ENCODE data around the gene ALDH9A1. TPM values are rescaled to one million over a fixed set of nuclear protein-coding genes. Genes with fewer than 3 reads are reported as not detected.
A peak's percentile ranks its signal among the peaks of the same experiment; 100 is the strongest.
"Not testable (repeated sequence)": the region's sequence is repeated elsewhere in the genome, so short reads cannot be mapped to it uniquely, and the experiment has no call there.

ALDH9A1 gene
- polyA plus RNA-seq, 6 donors from 2014 or later, result 84.5 to 134 (median 112) TPM

DNA sequence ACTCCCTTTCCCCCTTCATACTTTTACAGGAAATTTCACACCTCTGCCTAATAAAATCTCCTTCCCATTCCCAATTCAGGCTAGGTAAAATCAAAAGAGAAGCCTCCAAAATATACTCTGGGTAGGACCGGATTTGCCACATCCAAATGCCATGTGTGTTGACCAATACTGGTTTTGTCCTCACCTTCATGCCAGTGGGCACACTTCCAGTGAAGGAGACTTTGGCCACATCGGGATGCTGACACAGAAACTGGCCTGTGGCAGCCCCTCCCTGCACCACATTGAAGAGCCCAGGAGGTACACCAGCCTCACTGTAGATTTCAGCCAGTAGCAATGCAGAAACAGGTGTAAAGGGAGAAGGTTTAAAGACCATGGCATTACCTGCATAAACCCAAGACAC, 18.1 kb downstream of the ALDH9A1 start:
- ATAC-seq (ENCODE audit: low read depth in 2 of 2), result no peak
- Mint-ChIP-seq H3K27me3 (no peaks in the 10 kb centered on the region), H3K4me1 (peaks cover 5 to 18% (median 18%) of the 10 kb centered on the region in 3 donors), H3K9me3 (no peaks in the 10 kb centered on the region), H3K36me3 (peaks cover 43 to 52% of the 10 kb centered on the region in 2 donors), H3K4me3 (no peak overlapping the region), H3K27ac (peak overlapping the region in 2 of 6 donors; percentile 51 to 72)
- no peak for DNase-seq

DNA sequence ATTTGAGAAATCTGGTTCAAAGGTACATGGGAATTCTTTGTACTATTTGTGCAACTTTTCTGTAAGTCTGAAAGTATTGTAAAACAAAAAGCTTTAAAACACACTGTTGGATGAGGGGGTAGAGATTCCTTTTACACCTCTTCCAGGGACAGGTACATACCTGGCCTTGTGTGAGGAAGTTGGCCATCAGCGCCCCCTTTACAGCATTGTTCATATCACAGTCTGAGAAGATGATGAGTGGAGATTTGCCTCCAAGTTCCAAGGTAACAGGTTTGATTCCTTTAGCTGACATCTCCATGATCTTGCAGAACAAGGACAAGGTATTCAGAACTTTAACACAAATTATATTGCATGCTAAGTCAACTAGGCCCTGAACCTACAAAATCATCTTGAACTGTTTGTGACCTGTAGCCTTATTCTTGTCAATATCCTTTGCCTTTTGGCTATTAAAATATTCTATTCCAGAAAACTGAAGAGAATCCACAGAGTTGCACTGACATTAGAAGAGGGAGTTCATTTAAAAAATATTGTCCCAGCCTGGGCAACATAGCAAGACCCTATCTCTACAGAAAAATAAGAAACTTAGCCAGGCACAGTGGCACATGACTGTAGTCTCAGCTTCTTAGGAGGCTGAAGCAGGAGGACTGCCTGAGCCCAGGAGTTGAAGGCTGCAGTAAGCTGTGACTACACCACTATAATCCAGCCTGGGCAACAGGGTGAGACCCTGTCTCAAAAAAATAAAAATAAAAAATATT, 18.9 kb downstream of the ALDH9A1 start:
- H3K4me3 Mint-ChIP-seq, result no peak overlapping the region
- no peaks in the 10 kb centered on the region for H3K27me3 Mint-ChIP-seq
- no peaks in the 10 kb centered on the region for H3K9me3 Mint-ChIP-seq
- peaks cover 47 to 53% of the 10 kb centered on the region in 2 donors for H3K36me3 Mint-ChIP-seq
- peaks cover under 1 to 14% (median 13%) of the 10 kb centered on the region in 3 donors for H3K4me1 Mint-ChIP-seq
- ATAC-seq (ENCODE audit: low read depth in 2 of 2) (no peak), DNase-seq (no peak)
- H3K27ac Mint-ChIP-seq, result peak overlapping the region in 1 of 6 donors; percentile 6

DNA sequence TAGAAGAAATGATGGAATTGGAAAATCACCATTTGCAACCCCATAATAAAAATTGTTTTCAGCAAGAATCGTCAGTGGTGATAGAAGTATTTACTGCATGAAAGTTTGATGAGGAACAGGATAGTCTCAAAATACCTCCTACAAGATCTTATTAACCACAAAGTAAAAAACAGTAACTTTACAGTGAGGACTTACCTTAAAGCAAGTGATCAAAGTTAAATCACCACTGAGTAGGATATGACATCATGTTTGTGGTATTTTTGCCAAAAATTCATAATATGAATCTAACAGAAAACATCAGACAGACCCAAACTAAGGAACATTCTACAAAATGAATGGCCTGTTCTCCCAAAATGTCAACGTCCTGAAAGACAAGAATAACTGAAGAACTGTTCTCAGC, 19.9 kb downstream of the ALDH9A1 start:
- H3K27me3 Mint-ChIP-seq, result no peaks in the 10 kb centered on the region
- no peak for DNase-seq
- H3K4me1 Mint-ChIP-seq, result peaks cover 0 to 12% (median 4%) of the 10 kb centered on the region in 3 donors
- H3K36me3 Mint-ChIP-seq, result peaks cover 47 to 53% of the 10 kb centered on the region in 2 donors
- no peaks in the 10 kb centered on the region for H3K9me3 Mint-ChIP-seq
- H3K4me3 Mint-ChIP-seq, result no peak overlapping the region
- ATAC-seq (ENCODE audit: low read depth in 2 of 2), result no peak
- H3K27ac Mint-ChIP-seq, result peak overlapping the region in 2 of 6 donors; percentile 46 to 52

DNA sequence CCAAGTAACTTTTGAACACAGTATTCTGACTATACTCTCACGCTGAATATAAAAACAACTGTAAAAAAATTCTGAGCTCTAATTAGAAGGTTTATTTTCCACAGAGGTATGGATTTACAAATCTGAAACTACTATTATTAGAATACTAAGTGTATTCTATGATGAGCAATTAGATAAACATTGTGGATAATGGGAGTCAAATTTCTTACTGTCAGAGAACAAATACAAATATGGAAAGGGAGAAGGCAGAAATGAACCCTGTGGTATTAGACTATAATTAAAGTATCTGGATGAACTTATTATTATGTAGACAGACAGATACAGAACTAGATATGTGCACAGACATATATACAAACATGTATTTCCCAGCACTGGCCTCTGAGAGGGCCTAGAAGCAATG, 22.6 kb downstream of the ALDH9A1 start:
- Mint-ChIP-seq H3K27me3 (no peaks in the 10 kb centered on the region), H3K4me1 (peaks cover 5 to 13% (median 11%) of the 10 kb centered on the region in 3 donors), H3K36me3 (peaks cover 49 to 62% of the 10 kb centered on the region in 2 donors), H3K9me3 (peaks cover 0 to 3% (median 0%) of the 10 kb centered on the region in 7 donors), H3K27ac (peak overlapping the region in 2 of 6 donors; percentile 11 to 75), H3K4me3 (no peak overlapping the region)
- DNase-seq (no peak), ATAC-seq (ENCODE audit: low read depth in 2 of 2) (no peak)

DNA sequence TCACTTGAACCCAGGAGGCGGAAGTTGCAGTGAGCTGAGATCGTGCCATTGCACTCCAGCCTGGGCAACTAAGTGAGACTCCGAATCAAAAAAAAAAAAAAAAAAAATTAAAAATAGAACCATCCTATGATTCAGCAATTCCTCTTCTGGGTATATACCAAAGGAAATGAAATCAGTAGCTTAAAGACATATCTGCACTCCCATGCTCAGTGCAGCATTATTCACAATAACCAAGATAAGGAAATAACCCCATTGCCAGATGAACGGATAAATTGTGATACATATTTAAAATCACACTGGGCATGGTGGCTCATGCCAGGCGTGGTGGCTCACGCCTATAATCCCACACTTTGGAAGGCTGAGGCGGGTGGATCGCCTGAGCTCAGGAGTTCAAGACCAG, 23.8 kb downstream of the ALDH9A1 start:
- no peak overlapping the region for H3K4me3 Mint-ChIP-seq
- peaks cover 5 to 13% (median 11%) of the 10 kb centered on the region in 3 donors for H3K4me1 Mint-ChIP-seq
- H3K36me3 Mint-ChIP-seq, result peaks cover 40 to 61% of the 10 kb centered on the region in 2 donors
- DNase-seq, result no peak
- H3K9me3 Mint-ChIP-seq, result peaks cover 0 to 3% (median 0%) of the 10 kb centered on the region in 7 donors
- H3K27ac Mint-ChIP-seq, result peak overlapping the region in 1 of 6 donors; percentile 9
- H3K27me3 Mint-ChIP-seq, result no peaks in the 10 kb centered on the region
- ATAC-seq (ENCODE audit: low read depth in 2 of 2), result no peak

DNA sequence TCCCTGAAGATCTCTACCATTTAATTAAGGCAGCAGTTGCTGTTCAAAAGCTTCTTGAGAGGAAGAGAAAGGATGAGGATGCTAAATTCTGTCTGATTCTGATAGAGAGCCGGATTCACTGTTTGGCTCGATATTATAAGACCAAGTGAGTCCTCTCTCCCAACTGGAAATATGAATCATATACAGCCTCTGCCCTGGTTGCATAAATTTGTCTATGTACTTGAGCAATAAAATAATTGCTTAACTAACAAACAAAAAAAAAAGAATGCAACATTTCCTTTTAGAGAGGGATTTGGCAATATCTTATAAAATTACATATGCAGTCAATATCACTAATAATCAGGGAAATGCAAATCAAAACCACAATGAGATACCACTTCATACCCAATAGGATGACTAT, 26.8 kb downstream of the ALDH9A1 start:
- Mint-ChIP-seq H3K27ac (peak overlapping the region in 1 of 6 donors; percentile 18), H3K4me3 (no peak overlapping the region), H3K9me3 (peaks cover 0 to 3% (median 0%) of the 10 kb centered on the region in 7 donors), H3K27me3 (no peaks in the 10 kb centered on the region), H3K36me3 (peaks cover 50 to 64% of the 10 kb centered on the region in 2 donors), H3K4me1 (peaks cover 5 to 13% (median 11%) of the 10 kb centered on the region in 3 donors)
- ATAC-seq (ENCODE audit: low read depth in 2 of 2) (no peak), DNase-seq (no peak)

DNA sequence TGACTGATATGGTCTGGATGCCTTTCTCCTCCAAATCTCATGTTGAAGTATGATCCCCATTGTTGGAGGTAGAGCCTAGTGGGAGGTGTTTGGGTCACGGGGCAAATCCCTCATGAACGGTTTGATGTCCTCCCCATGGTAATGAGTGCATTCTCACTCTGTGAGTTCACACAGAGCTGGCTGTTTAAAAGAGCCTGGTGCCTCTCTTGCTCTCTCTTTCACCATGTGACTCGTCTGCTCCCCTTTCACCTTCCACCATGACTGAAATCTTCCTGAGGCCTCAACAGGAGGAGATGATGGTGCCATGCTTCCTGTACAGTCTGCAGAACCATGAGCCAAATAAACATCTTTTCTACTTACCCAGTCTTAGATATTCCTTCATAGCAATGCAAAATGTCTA, 30.2 kb downstream of the ALDH9A1 start:
- H3K4me1 Mint-ChIP-seq, result peaks cover 2 to 8% (median 5%) of the 10 kb centered on the region in 3 donors
- H3K27ac Mint-ChIP-seq, result no peak overlapping the region
- H3K4me3 Mint-ChIP-seq, result no peak overlapping the region
- DNase-seq (no peak), ATAC-seq (ENCODE audit: low read depth in 2 of 2) (no peak)
- H3K9me3 Mint-ChIP-seq, result peaks cover 0 to 3% (median 0%) of the 10 kb centered on the region in 7 donors
- no peaks in the 10 kb centered on the region for H3K27me3 Mint-ChIP-seq
- peaks cover 50 to 64% of the 10 kb centered on the region in 2 donors for H3K36me3 Mint-ChIP-seq

DNA sequence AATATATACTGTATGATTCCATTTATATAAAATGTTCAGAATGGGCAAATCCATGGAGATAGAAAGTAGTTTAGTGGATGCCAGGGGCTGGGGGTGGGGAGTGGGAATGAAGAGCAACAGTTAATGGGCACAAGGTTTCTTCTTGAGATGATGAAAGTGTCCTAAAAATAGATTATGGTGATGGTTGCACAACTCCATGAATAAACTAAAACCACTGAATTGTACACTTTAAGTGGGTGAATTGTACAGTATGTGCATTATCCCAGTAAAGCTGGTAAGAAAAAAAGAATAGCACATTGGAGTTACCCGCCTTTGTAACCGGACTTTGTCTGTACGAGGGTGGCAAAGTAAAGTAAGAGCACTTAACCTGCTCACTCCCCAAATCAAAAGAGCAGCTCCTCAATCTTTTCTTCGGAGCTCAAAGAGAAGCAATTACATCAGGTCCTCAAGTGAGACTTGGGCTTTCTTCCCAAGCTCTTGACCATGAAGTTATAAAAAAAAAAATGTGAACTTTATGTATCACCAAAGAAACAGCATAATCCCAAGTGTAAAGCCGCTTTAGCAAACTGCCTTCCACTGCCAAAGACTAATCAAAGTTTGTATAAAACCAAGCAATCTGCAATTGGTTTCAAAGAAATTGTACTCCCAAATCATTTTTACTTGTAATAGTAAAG, 32.1 kb downstream of the ALDH9A1 start:
- Mint-ChIP-seq H3K4me1 (peaks cover 0 to 4% (median 0%) of the 10 kb centered on the region in 3 donors), H3K36me3 (peaks cover 31 to 52% of the 10 kb centered on the region in 2 donors), H3K27me3 (no peaks in the 10 kb centered on the region), H3K9me3 (no peaks in the 10 kb centered on the region), H3K4me3 (no peak overlapping the region), H3K27ac (no peak overlapping the region)
- DNase-seq (no peak), ATAC-seq (ENCODE audit: low read depth in 2 of 2) (no peak)

DNA sequence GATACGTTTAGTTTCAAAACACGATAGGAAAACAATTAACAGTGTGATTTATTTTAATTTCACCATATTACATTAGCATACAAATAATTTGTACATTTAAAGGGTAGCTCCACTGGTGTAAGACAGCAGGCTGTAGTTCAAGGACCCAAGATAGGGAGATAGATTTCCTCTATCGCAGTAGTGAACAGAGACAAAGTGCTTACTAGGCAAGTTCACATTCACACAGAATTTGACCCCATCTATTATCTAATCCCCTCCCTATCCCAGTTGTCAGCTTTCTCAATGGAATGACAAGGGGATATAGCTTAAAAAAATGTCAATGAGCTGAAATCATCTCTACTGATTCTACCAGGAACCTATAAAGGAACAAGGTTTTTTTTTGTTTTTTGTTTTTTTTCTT, 36.2 kb downstream of the ALDH9A1 start:
- no peaks in the 10 kb centered on the region for H3K9me3 Mint-ChIP-seq
- ATAC-seq (ENCODE audit: low read depth in 2 of 2), result no peak
- peaks cover 0 to 4% (median 0%) of the 10 kb centered on the region in 3 donors for H3K4me1 Mint-ChIP-seq
- H3K36me3 Mint-ChIP-seq, result peaks cover 19 to 34% of the 10 kb centered on the region in 2 donors
- H3K4me3 Mint-ChIP-seq, result no peak overlapping the region
- no peak for DNase-seq
- H3K27ac Mint-ChIP-seq, result peak overlapping the region in 2 of 6 donors; percentile 3 to 12
- H3K27me3 Mint-ChIP-seq, result no peaks in the 10 kb centered on the region

DNA sequence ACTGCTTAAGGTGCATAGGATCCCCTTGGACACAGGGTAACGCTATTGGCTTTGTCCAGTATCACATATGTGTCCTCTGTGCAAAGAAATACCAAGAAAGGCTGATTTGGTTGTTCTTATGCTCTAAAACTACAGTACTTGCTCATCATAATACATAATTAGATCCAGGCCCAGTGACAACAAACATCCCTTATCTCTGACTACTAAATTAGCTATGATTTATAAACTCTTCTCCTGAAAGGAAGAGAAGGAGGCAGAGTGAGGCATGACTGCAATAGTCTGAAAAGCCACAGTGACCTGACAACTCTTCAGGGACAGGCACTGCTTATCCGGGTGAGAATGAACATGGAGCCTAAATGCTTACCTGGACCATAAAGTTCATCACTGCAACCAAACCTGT, 36.7 kb downstream of the ALDH9A1 start:
- H3K4me3 Mint-ChIP-seq, result no peak overlapping the region

DNA sequence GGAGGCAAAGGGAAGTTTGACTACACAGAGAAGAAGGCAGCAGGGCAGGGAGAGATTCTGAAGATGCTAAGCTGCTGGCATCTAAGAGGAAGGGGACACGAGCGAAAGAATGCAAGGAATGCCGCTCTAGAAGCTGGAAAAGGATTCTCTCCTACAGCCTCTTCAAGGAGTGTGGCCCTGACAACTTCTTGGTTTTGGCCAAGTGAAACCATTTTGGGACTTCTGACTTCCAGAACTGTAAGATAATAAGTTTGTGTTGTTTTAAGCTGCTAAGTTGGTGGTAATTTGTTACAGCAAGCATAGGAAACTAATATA, 38.8 kb downstream of the ALDH9A1 start:
- no peaks in the 10 kb centered on the region for H3K27me3 Mint-ChIP-seq
- H3K36me3 Mint-ChIP-seq, result peaks cover 13 to 26% of the 10 kb centered on the region in 2 donors
- H3K9me3 Mint-ChIP-seq, result no peaks in the 10 kb centered on the region
- no peak overlapping the region for H3K4me3 Mint-ChIP-seq
- ATAC-seq (ENCODE audit: low read depth in 2 of 2), result no peak
- no peaks in the 10 kb centered on the region for H3K4me1 Mint-ChIP-seq
- H3K27ac Mint-ChIP-seq, result peak overlapping the region in 1 of 6 donors; percentile 22
- DNase-seq, result no peak

More for the DNA sequence above, 36.7 kb downstream of the ALDH9A1 start:
- ATAC-seq (ENCODE audit: low read depth in 2 of 2), result no peak
- DNase-seq, result no peak
- Mint-ChIP-seq H3K4me1 (peaks cover 0 to 4% (median 0%) of the 10 kb centered on the region in 3 donors), H3K27ac (peak overlapping the region in 3 of 6 donors; percentile 39 to 64 (median 53)), H3K9me3 (no peaks in the 10 kb centered on the region), H3K36me3 (peaks cover 21 to 30% of the 10 kb centered on the region in 2 donors), H3K27me3 (no peaks in the 10 kb centered on the region)

DNA sequence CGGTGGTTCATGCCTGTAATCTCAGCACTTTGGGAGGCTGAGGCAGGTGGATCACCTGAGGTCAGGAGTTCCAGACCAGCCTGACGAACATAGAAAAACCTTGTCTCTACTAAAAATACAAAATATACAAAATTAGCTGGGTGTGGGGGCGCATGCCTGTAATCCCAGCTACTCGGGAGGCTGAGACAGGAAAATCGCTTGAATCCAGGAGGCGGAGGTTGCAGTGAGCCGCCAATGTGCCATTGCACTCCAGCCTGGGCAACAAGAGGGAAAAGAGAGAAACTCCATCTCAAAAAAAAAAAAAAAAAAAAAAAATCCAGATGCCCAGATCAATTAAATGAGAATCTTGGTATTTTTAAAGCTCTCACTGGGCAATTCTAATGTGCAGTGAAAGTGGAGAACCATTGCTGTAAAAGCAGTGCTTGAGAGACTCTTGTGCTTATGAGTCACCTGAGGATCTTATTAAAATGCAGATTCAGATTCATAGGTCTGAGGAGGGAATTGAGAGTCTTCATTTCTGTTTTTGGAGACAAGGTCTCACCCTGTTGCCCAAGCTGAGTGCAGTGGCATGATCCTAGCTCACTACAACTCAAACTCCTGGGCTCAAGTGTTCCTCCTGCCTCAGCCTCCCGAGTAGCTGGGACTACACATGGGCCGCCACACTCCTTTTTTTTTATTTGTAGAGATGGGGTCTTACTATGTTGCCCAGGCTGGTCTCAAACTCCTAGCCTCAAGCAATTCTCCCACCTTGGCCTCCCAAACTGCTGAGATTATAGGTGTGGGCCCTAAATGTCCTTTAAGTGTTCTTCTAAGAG, 39.4 kb downstream of the ALDH9A1 start:
- not testable (repeated sequence) for H3K9me3 Mint-ChIP-seq; DNase-seq; ATAC-seq (ENCODE audit: low read depth in 2 of 2); H3K27me3 Mint-ChIP-seq; H3K4me1 Mint-ChIP-seq; H3K4me3 Mint-ChIP-seq
- Mint-ChIP-seq H3K36me3 (peaks cover 12 to 26% of the 10 kb centered on the region in 2 donors), H3K27ac (peak overlapping the region in 3 of 6 donors; percentile 7 to 37 (median 22))

DNA sequence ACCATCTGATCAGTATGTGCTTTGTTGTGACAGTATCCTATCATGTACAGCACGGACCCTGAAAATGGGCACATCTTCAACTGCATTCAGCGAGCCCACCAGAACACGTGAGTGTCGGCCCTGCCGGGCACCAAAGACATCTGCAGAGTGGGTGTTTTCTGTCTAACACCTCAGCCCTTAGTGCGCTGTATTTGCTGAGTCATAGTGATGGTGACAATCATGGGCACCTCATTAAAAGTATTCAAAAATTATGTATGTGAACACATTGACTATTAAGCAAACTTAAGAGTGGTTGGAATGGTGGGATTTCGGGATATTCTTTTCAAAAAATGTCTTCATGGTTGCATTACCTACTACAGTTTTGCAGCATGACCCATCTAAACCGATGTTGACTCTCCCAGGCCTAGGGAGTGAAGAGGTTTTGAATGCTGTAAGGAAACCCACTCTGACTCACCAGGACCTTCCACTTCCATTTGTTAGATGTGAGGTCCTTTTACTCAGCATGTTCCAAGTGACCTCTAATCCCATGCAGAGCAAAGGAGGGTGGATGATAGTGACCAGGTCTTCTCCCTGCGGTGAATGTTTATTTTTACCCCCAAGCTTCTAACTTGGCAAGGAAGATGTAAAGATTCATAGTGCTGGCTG, 47.3 kb downstream of the ALDH9A1 start:
- H3K27me3 Mint-ChIP-seq, result no peaks in the 10 kb centered on the region
- no peak overlapping the region for H3K27ac Mint-ChIP-seq
- H3K4me3 Mint-ChIP-seq, result no peak overlapping the region
- peaks cover 8 to 17% (median 9%) of the 10 kb centered on the region in 3 donors for H3K4me1 Mint-ChIP-seq
- no peaks in the 10 kb centered on the region for H3K9me3 Mint-ChIP-seq
- H3K36me3 Mint-ChIP-seq, result peaks cover 0 to 14% of the 10 kb centered on the region in 2 donors
- no peak for ATAC-seq (ENCODE audit: low read depth in 2 of 2)
- no peak for DNase-seq
